AG09309 (cell line): ENCODE measurements around the gene ADCY2.

Experiments
- DNase-seq: peaks from one replicate; pipeline ENCODE4 v3.0.0-alpha.2; 2010; ENCODE audit warnings: low read depth
- H3K4me3 ChIP-seq: 2 replicates; pipeline ENCODE4 v1.5.1; 2011; ENCODE audit warnings: mild to moderate bottlenecking, low read depth, low read length, moderate library complexity; ENCODE audit not compliant: control insufficient read depth
- TF ChIP-seq, protein P1 (sequence below): IDR thresholded peaks from 2 replicates; pipeline ENCODE4 v1.5.1; 2011; ENCODE audit warnings: mild to moderate bottlenecking, low read depth, low read length, inconsistent platforms; ENCODE audit not compliant: insufficient read depth, control insufficient read depth; ENCODE audit errors: missing control alignments

The ADCY2 gene

DNA sequence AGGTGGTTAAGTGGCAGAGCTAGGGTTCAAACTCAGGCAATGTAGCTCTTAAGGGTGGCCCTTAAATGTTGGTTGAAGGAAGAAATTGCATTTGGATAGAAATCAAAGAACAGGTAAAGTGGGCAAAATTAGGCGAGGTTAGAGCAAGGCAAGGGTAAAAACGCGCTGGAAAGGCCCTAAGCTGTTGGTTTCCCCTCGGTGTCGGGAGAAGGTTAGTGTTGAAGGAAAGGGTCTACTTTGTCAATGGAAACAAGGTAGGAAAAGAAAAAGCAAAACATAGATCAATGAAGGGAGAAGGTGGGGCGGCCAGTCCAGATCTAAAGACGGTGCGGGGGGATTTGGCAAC, 472.5 kb downstream of the ADCY2 start:
- TF ChIP-seq, protein P1, sequence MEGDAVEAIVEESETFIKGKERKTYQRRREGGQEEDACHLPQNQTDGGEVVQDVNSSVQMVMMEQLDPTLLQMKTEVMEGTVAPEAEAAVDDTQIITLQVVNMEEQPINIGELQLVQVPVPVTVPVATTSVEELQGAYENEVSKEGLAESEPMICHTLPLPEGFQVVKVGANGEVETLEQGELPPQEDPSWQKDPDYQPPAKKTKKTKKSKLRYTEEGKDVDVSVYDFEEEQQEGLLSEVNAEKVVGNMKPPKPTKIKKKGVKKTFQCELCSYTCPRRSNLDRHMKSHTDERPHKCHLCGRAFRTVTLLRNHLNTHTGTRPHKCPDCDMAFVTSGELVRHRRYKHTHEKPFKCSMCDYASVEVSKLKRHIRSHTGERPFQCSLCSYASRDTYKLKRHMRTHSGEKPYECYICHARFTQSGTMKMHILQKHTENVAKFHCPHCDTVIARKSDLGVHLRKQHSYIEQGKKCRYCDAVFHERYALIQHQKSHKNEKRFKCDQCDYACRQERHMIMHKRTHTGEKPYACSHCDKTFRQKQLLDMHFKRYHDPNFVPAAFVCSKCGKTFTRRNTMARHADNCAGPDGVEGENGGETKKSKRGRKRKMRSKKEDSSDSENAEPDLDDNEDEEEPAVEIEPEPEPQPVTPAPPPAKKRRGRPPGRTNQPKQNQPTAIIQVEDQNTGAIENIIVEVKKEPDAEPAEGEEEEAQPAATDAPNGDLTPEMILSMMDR = no peak
- DNase-seq = no peak
- H3K4me3 ChIP-seq = peak overlapping the region; percentile 86

DNA sequence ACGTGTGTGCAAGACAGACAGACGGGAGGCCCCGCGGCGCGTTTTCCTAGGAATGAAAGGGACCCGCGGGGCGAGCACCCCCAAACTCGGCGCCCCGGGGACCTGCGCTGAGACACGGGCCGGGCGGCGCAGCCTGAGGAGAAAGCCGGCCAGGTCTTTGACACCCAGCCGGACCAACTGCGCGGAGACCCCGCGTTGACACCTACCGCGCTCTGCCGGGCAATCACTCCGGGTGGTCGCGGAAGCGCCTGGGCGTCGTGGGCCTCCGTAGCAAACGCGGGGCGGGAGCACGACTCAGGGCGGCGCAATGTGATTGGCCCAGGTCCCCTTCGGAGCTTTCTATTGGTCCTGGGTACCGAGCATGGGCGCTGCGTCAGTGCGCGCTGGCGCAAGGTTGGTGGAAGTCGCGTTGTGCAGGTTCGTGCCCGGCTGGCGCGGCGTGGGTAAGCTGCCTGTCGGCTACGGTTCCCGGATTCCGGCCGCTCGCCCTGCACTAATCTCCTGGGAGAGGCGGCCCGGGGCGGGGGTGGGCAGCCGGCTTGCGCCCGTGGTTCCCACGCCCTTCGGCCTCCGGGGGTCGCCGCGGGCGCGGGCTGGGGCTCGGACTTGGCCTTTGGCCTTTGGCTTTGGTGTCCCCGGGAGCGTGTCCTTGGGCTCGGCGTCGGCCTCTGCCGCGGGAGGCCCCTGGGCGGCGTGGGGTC, 473.0 kb downstream of the ADCY2 start, which contains the start of the genes FASTKD3 and MTRR:
Gene FASTKD3 (minus strand): TSS at position 259 of the 701 bp plus-strand sequence. CDS start 948 bp downstream, outside the sequence.
Gene MTRR (plus strand): TSS at position 376 of the 701 bp plus-strand sequence. CDS start 1,647 bp downstream, outside the sequence.
- TF ChIP-seq, protein P1 = no peak
- peak within 1 kb of the TSS; percentile 86 for H3K4me3 ChIP-seq
- peak; percentile 64 for DNase-seq

GRCh38 chr5:7869474-7870136, 473.7 kb downstream of the ADCY2 start:
- TF ChIP-seq, protein P1 = no peak
- DNase-seq = no peak
- peak overlapping the region; percentile 86 for H3K4me3 ChIP-seq

DNA sequence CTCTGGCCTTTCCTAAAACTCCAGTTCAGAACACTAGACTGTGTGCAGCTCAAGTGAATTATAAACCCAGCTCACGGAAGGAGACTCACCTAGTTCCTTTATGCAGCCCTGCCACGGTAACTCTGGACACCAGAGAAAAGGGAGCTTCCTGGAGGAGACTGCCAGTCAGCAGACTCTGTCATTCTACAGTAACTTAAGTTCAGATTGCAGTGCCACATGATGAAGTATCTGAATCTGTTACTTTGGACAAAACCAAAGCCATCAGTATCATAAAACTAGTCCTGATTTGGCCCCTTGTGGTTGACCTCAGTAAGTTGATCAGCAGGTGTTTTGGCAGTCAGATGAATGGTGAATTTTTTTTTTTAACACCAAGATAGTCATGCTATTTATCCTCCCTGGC, 475.7 kb downstream of the ADCY2 start:
- DNase-seq = no peak
- TF ChIP-seq, protein P1 = no peak
- H3K4me3 ChIP-seq = no peak overlapping the region

- TF ChIP-seq, protein P1 = no peak
- DNase-seq = no peak
- no peak overlapping the region for H3K4me3 ChIP-seq
Observed at GRCh38 chr5:7872517-7873130, 476.7 kb downstream of the ADCY2 start.

- TF ChIP-seq, protein P1 = no peak
Observed at GRCh38 chr5:7873216-7873615, 477.3 kb downstream of the ADCY2 start.

More at GRCh38 chr5:7873216-7873615, 477.3 kb downstream of the ADCY2 start:
- H3K4me3 ChIP-seq = no peak overlapping the region
- no peak for DNase-seq
